ENCODE data around the gene RIMBP2.

The RIMBP2 gene

DNA sequence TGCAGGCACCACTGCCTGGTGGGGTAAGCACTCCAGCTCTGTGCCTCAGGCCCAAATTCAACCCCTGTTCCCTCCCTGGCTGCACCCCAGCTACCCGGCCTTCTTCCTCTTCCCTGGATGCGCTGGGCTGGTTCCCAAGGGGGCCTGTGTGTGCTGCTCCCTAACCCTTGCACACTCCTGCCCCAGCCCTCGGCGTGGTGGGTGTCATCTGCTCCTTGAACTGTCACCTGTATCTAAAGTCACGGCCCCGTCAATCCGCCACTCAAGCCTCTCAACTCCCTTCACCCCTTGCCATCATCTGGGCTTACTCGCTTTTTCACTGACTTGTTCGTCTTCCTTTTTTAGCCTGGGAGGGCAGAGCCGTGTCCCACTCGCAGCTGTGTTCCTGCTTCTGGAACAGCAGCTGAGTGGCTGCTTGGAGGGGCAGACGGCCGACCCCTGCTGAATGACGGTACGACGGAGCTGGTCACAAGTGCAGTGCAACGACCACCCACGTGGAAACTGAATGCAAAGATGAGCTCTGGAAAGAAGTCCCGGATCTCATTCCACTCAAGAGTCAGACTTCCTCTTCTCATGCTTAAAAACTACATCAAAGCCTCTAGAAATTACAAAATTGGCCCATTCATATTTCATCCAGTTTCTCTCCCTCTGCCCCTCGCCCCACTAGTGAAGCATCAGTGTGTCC lies 239.5 kb downstream of the RIMBP2 start:
- DNase-seq: no peak

DNA sequence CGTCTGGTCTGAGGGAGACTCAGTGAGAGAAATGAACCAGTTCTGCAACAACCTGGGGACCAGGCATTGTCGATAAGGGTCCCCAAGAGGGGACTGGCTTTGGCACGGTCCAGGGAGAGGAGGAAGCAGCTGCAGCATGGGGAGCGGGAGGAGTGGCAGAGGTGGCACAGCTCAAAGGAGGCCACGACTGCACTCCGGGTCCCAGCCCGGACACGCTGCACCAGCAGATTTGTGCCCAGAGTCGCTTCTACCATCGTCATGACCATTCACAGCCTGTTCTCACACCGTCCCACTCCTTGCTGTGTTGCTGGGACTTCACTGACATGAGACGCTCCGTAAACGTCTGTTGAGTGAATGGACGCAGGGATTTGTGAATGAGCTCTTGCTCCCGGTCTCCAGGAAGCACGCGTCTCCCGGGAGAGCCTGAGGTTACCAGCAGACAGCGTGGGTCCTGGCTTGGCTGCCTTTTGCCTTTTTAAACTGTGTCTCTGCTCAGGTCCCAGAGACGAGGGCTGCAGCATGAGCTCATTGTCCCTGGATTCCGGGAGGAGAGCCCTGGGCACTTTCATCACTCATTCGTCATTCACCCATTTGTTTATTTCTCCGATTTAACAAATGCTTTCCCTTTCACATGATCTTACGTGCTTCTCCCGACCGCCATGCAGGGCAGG lies 241.4 kb downstream of the RIMBP2 start:
- DNase-seq: no peak

DNA sequence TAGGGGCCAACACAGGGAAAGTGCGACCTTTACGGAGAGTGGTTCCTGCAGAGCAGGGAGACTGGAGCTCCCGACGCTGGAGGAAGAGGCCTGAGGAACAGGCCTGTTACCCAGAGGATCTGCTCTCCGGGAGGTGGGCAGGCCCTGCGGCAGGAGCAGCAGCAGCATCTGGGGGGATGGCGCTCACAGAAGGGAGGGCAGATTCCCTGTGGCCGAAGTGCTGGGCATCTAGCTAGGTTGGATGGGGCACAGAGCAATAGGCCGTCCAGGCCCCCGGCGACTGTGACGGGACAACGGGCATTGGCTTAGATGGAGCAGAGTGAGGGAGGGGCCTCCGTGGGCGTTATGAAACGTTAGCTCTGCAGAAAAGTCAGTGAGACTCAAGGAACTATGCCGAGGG lies 242.8 kb downstream of the RIMBP2 start:
- no peak for DNase-seq

DNA sequence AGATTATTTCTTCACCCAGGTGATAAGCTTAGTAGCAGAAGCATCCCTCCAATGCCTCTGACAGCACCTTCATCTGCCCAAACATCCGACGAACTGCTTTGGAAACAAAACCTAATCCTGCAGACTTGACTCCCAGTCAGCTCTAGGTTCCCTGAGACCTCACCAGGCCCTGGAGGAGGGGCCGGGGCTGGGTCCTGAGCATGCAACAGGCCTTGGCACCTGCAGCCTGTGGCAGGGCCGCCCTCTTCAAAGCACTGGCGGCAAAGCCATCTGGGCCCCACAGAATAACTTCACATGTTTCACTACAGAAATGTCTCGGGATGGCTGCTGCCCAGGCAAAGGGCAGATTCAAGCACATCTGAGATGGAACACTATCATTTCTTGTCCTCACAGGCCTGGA lies 245.1 kb downstream of the RIMBP2 start:
- no peak for DNase-seq

DNA sequence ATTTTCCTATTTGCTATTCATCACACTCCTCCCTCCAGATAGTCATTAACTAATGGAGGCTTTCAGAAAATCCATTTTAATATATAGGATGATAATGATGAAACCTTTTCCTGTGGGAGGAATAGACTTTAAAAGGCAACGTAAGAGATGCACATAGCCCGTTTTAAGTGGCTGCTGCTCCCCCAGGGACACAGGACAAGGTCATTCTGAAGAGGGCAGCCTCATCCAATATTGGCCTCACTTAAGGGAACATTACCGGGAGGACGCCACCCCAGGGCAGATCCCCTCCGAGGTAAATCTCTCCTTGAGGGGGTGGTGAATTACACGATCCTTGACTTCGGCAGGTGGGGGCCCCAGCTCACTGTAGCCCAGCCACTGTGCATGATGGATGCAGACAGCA lies 246.5 kb downstream of the RIMBP2 start:
- no peak for DNase-seq

DNA sequence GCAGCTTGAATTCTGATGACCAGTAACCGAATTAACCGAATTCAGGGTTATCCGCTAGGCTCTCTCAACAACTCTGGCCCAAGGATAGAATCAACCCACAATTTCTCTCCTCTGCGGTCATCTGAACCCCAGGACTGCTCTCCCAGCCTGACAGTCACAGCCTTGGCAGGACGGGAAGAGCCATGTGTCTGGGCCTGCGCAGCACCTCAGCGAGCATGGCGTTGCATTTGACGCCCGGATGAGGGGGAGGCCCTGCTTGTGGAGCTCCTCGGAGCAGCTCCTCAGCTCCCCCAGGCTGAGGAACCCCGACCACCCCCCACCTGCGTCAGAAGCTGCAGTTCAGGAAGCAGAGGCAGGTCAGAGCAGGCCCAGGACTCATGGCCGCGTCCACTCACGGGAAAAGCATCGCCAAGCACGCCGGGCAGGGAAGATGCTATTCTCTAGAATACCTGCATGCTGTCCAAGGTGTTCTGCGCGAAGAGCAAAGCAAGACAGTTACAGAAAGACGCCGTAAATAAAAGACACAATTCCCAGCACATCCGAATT lies 247.3 kb downstream of the RIMBP2 start:
- no peak for DNase-seq

DNA sequence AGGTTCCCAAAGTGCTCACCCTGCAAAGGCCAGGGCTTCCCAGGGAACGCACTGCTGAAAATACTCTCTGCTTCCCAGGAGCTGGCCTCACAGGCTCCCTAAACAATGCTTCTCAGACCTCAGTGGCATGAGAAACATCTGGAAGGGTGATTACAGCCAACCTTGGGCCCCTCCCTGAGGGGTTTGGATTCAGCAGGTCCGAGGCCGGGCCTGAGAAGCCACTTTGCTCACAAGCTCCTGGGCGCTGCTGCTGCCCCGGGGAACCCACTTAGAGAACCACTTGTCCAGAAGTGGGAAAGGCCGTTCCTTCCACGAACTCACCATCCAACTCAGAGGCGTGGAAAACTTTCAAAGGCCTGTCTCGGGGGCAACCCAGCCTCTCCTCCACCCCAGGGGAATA lies 247.9 kb downstream of the RIMBP2 start:
- no peak for DNase-seq

DNA sequence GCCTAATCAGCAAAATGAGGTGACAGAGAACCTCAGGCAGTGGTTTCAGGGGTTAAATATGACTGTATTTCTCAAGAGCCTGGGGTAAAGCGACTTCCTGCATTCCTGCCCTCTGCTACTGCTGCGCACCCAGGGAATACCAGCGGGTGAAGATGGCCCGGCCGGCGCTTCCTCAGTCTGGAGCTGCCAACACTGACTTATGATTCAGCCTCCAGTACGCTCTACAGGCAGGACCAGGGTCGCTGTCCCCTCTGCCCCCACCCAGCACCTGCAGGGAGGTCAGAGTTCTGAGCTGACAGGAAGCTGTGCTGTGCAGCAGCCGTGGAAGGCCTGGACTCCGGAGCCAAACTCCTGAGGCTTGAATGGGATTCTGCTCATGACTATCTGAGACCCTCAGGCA lies 250.5 kb downstream of the RIMBP2 start:
- DNase-seq: no peak

DNA sequence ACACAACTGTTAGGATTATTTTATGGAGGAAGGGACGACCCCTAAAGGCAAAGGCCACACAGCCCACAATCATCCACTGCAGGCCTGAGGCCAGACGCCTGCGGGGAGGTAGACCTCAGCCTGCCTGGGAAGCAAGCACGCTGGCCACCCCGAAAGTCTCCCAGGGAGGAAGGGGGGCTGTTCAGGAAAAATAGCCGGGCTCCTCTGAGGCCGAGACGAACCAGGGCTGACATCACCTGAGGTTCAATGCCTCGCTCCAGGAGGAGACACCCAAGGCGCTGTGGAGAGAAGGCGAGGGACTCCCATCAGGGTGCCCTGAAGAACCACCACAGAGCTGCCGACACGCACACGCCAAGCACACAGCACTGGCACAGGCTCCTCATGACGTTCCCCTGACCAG lies 251.1 kb downstream of the RIMBP2 start:
- no peak for DNase-seq

DNA sequence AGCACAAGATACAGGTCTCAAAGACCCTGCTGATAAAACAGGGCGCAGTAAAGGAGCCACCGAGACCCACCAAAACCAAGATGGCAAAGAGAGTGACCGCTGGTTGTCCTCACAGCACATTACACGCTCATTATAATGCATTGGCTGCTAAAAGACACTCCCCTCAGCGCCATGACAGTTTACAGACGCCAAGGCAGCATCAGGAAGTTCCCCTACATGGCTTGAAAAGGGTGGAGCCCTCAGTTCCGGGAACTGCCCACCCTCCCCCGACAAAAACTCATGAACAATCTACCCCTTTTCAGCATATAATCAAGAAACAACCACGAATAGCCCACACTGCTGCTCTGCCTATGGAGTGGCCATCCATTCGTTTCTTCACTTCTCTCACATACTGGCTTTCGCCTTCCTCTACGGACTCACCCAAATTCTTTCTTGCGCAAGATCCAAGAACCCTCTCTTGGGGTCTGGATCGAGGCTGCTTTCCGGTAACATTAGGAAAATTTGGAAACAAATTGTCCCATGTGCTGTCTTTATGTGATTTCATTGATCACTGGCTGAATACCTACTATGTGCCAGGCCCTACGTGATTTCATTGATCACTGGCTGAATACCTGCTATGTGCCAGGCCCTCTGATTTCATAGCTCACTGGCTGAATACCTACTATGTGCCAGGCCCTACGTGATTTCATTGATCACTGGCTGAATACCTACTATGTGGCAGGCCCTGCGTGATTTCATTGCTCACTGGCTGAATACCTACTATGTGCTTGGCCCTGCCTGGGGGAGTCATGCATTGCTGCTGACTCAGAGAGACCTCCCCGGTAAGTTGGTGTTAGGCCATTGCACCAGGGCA lies 252.1 kb downstream of the RIMBP2 start:
- DNase-seq: no peak

DNA sequence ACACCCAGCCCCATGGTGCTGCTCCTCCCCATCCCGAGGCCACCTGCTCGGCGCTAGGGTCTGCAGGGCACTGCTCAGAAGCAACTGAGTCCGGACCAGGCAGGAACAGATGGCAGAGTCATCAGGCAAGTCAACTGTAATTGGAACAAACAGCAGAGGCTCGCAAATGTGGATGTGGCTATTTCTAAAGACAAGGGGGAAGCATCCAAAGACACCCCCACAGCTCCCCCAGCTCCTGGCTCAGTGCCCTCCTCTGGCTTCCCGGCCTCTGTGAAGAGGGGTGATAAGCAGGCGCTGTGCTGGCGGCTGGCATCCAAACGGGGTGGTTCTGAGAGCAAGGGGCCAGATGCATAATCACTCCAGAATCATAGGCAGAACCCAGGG lies 252.8 kb downstream of the RIMBP2 start:
- no peak for DNase-seq

DNA sequence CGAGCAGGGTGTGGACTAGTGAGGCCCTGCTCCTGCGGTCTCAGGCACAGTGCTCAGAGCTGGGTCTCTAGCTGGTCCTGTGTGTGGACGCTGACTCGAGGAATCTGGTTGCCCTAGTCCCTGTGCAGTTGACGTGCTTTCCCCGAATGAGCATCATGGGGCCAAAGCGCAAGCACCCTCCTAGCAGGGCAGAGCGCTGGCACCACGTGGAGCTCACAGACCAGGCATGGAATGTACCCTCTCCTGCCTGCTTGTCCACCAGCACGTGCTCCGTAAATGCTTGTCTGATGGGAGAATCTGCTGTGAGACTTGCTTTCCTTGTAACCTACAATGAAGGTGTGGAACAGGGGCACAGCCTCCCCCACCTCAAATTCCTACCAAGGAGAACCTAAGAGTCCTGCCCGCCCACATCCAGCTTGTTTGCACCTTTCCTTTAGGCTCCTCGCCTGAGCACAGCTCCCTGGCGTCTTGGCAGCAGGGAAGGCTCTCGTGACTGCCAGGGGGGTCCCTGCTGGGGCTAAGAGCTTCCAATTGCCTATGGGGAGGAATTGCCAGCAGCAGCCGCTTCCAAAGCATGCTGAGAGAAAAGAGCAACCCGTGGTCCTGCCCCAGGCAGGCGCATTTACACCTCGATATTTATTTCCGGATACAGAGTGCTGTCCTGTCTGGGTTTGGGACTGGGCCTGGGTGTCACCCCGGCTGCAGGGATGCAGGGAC lies 253.4 kb downstream of the RIMBP2 start:
- DNase-seq: no peak

DNA sequence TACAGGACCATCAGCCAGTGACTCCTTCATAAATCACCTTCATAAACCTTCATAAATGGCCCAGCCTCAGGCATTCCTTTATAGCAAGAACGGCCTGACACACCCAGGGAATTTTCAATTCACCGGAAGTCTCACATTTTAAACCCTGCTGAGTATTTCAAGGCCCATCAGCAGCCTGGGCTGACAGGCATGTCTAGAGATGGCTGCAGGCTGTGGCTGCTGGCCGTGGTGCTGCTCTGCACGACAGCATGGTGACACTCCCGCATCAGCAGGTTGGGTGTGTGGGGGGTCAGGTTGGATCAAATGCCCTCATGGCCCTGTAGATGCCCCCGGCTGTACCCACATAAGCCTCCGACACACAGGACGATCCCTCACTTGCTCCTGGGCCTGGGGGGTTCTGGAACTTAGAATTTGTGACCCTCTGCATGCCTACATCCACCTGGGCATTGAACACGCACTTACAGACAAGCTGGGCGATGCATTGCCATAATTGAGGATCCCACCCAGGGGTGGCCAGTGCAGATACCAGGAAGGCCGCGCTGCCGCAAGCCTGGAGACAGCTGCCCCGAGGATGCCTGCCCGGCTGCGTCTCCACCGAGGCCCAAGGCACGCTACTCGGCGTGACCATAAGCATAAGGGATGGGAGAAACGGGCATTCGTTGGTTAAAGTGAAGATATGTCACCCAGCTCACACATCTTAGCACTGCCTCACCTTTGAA lies 254.1 kb downstream of the RIMBP2 start:
- DNase-seq: no peak

DNA sequence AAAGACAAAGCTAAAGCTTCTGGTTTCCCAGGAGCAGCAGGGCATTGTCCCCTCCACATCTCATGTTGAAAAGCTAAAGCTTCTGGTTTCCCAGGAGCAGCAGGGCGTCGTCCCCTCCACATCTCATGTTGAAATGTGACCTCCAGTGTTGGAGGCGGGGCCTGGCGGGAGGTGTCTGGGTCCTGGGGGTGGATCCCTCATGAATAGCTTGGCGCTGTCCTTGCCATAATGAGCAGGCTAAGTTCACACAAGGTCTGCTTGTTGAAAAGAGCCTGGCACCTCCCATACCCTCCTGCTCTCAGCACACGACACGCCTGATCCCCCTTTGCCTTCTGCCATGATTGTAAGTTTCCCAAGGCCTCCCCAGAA lies 254.7 kb downstream of the RIMBP2 start:
- DNase-seq: no peak

DNA sequence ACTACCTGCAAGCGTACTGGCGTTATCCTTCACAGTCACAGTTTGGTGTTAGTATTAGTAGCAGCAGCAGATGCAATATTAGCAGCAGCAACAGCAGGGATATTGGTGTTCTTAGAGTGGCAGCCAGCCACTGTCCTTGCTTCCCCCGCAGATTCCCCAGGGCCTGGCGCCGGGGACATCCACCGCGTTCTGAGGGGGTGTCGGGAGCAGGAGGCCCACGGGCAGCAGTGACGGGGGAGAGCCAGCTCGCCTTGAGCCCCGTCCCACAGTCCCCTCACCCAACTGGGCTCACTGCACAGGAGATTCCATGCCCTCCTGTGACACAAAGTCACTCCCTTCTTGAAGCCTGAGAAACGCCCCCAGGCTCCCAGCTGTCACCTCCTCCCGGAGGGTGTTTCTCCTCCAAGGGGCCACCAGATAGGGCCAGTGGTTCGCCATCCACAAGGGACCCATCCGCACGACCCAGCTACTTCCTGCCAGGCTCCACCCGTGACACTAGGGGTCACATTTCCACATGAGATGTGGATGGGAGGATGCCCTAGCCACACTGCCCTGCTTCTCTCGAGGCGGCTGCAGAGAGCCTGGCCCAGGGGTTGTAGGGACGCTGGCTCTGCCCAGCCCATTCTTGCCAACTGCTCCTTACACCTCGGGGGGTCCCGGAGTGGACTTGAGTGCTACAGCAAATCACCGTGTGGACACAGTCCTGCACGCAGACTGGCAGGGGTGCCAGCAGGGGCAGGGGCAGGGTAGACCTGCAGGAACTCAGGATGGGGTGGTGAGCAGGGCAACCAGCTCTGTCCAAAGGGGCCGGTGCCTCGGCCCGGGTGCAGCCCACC lies 255.3 kb downstream of the RIMBP2 start:
- DNase-seq: no peak

DNA sequence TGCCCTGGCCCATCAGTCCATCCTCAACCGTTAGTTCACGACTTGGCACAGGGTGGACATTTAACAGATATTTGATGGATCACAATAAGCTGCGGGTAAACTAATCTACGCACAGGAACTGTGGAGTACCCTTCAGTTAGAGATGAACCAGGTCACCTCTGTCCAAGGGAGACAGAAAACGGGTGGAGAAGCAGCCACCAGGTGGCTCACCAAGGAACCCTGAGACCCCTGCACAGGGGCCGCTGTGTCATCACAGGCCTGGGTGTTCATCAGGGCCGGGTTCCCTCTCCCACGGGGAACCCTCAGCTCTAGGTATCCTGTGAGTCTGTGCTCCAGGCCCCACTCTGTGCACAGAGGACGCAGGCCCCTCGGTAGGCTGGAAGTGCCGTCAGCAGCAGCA lies 256.2 kb downstream of the RIMBP2 start:
- no peak for DNase-seq

DNA sequence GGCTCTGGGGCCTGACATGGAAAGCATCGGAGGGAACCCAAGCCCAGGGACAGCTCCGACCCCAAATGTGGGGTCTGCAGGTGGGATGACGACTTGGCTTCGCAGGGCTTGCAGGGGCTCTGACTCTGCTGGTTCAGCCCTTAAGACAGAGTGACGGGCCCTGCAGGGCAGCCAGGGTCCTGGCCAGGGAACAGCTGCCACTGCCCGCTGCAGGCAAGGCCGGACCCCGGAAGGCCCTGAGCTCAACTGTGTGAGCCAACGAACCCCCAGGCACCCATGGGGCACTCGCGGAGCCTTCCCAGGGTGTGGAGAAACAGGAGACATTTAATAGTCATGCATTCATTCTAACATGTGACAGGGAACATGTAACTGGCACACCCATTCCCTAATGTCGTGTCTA lies 257.8 kb downstream of the RIMBP2 start:
- DNase-seq: no peak

DNA sequence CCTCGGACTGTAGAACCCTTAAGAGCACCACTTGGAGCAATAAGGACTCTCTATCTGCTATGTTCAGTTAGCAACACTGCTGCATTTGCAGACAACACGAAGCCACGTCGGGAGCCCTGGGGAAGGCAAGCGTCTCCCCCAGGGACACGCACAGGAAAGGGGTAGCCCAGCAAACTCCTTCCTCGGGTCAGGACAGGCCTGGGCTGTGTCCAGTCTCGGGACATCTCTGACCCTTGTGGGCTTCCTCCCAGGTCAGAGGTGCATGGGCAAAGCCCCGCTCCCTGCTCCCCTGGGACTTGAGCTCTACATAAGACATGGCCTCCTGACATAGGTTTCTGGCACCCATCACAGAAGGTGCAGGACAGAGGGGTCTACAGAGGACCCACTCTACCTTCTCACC lies 258.9 kb downstream of the RIMBP2 start:
- no peak for DNase-seq

DNA sequence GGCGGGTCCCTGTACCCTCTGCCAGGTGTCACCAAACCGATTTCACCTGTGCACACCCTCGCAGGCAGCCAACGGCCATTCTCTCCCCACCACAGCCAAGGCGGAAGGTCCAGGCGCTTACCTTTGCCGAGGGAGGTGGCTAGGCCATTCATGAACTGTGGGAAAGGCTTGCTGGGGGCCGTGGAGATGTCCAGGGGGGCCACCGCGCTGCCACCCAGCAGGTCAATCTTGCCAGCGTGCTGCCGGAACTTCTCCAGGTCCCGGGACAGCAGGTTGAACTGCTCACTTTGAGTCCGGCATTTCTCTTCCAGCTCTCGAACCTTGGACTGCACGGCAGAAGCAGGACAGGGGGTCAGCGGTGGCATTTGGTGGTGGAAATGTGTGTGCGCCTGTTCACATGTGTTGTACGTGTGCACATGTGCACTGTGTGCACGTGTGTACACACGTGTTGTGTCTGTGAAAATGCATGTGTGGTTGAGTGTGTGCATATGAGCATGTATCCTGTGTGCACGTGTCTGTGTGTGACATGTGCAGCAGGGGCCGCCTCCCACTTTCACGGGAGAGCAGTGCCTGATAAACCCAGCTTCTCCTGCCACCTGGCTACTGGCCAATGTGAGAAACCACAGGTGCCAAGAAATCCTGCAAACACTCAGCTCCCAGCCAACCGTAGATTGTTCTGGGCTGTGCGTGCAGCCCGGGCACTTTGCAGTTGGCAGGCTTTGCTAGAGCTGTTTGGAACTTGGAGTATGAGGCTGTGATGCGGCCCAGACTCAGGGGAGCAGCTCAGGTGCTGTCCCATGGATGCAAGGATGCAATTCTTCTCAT lies 259.5 kb downstream of the RIMBP2 start:
- DNase-seq: no peak

DNA sequence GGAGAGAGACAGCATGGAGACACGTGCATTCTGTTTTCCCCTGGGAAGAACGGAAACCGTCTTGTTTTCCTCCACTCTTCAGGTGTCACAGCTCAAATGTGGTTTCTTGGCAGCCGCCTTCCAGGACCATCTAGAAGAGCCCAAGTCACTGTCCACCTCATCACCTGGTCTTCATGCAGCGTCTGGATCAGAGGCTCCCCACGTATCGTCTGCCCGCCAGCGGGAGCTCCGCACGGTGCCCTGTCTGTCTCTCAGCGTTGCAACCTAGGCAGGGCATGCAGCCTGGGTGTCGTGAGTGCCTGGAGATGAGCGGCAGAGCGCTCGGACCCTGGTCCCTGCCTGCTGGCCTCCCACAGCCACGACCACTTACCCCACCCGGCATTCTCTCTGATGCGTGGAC lies 260.9 kb downstream of the RIMBP2 start:
- DNase-seq: no peak

DNA sequence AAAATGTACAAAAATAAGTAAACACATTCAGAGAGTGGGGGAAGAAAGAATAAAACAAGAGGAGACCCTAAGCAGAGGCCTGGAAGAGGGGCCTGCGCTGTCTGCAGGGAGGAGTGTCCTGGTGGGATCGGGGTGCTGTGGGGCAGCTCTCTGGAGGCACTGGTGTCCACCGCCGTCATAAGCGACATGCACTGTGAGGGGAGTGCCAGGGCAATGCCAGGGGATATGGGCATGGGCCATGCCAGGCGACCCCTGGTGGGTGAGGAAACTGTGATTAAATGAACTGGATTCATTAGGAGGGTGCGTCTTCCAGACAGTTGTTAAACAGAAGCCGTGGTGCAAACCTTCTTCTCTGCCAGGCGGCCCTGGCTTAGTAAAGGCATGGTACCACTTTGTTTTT lies 261.8 kb downstream of the RIMBP2 start:
- no peak for DNase-seq

All from T-helper 1 cell (primary cell).